ENCODE measurements around the gene ZNF526.

- TF ChIP-seq EZH2phosphoT487 (IDR thresholded peaks at IDR 0.05) (no peak), CTCF (IDR thresholded peaks at IDR 0.05) (no peak), EZH2 (IDR thresholded peaks at IDR 0.05) (no peak)
Observed at GRCh38 chr19:42271045-42271419, 50.9 kb downstream of the ZNF526 start.

Measured in neural progenitor cell (in vitro differentiated cells).